H9 (cell line): ENCODE results near the gene WDPCP. TPM values are rescaled to one million over a fixed set of nuclear protein-coding genes. Genes with fewer than 3 reads are reported as not detected.

ENCODE experiments used
- DNase-seq: peaks from one replicate; pipeline ENCODE4 v3.0.0-alpha.2; 2017
- H2AFZ ChIP-seq: one replicate; pipeline ENCODE4 v1.6.1; 2013; ENCODE audit warnings: mild to moderate bottlenecking, low read length, control low read depth, moderate library complexity
- H2AK5ac ChIP-seq: 2 replicates; pipeline ENCODE4 v1.6.1; 2013; ENCODE audit warnings: low read length, control low read depth, mixed read lengths; ENCODE audit not compliant: insufficient read length
- H2BK120ac ChIP-seq: one replicate; pipeline ENCODE4 v1.6.1; 2013; ENCODE audit warnings: low read depth, mild to moderate bottlenecking, low read length, control low read depth, inconsistent platforms; ENCODE audit not compliant: poor library complexity, severe bottlenecking
- H2BK12ac ChIP-seq: 2 replicates; pipeline ENCODE4 v1.6.1; 2013; ENCODE audit warnings: low read length, control low read depth, mixed read lengths, low read depth; ENCODE audit not compliant: insufficient read length
- H2BK15ac ChIP-seq: 2 replicates; pipeline ENCODE4 v1.6.1; 2013; ENCODE audit warnings: low read depth, low read length, control low read depth
- H2BK20ac ChIP-seq: one replicate; pipeline ENCODE4 v1.6.1; 2013; ENCODE audit warnings: low read depth, mild to moderate bottlenecking, low read length, control low read depth, inconsistent platforms; ENCODE audit not compliant: poor library complexity, severe bottlenecking
- H2BK5ac ChIP-seq: 2 replicates; pipeline ENCODE4 v1.6.1; 2013; ENCODE audit warnings: low read length, control low read depth, mixed read lengths; ENCODE audit not compliant: insufficient read length
- H3K14ac ChIP-seq: 2 replicates; pipeline ENCODE4 v1.6.1; 2013; ENCODE audit warnings: low read length, control low read depth; ENCODE audit not compliant: insufficient read depth
- H3K18ac ChIP-seq: 2 replicates; pipeline ENCODE4 v1.6.1; 2013; ENCODE audit warnings: low read depth, mild to moderate bottlenecking, mixed read lengths, low read length, control low read depth; ENCODE audit not compliant: insufficient read length
- H3K23ac ChIP-seq: 2 replicates; pipeline ENCODE4 v1.6.1; 2013; ENCODE audit warnings: low read length, control low read depth, mixed read lengths, low read depth; ENCODE audit not compliant: insufficient read length
- H3K23me2 ChIP-seq: 2 replicates; pipeline ENCODE4 v1.6.1; 2013; ENCODE audit warnings: low read depth, mild to moderate bottlenecking, mixed read lengths, low read length, control low read depth; ENCODE audit not compliant: insufficient read length, poor library complexity, severe bottlenecking
- H3K27ac ChIP-seq: 2 replicates; pipeline ENCODE4 v1.5.1; 2013; ENCODE audit warnings: low read length, control low read depth, mixed read lengths, low read depth; ENCODE audit not compliant: insufficient read length
- H3K27me3 ChIP-seq: 2 replicates; pipeline ENCODE4 v1.6.1; 2013; ENCODE audit warnings: low read length, control low read depth, inconsistent platforms; ENCODE audit not compliant: insufficient read depth
- H3K4ac ChIP-seq: 2 replicates; pipeline ENCODE4 v1.6.1; 2013; ENCODE audit warnings: low read depth, mild to moderate bottlenecking, control low read depth, inconsistent platforms, low read length, moderate library complexity
- H3K4me1 ChIP-seq: 2 replicates; pipeline ENCODE4 v1.6.1; 2013; ENCODE audit warnings: low read length, control low read depth, inconsistent platforms; ENCODE audit not compliant: insufficient read depth
- H3K4me2 ChIP-seq: 2 replicates; pipeline ENCODE4 v1.6.1; 2013; ENCODE audit warnings: low read length, control low read depth, mixed read lengths; ENCODE audit not compliant: insufficient read length, insufficient read depth
- H3K56ac ChIP-seq: 2 replicates; pipeline ENCODE4 v1.6.1; 2013; ENCODE audit warnings: low read depth, mild to moderate bottlenecking, mixed read lengths, low read length, control low read depth; ENCODE audit not compliant: insufficient read length
- H3K79me1 ChIP-seq: 2 replicates; pipeline ENCODE4 v1.6.1; 2013; ENCODE audit warnings: low read depth, mild to moderate bottlenecking, moderate library complexity, low read length, control low read depth, inconsistent platforms; ENCODE audit not compliant: insufficient read depth, poor library complexity, severe bottlenecking
- H3K79me2 ChIP-seq: 2 replicates; pipeline ENCODE4 v1.6.1; 2013; ENCODE audit warnings: low read length, control low read depth, inconsistent platforms; ENCODE audit not compliant: insufficient read depth
- H3K9ac ChIP-seq: 2 replicates; pipeline ENCODE4 v1.6.1; 2013; ENCODE audit warnings: low read length, control low read depth, mixed read lengths; ENCODE audit not compliant: insufficient read length; ENCODE audit errors: extremely low read depth
- H3K9me3 ChIP-seq: one replicate; pipeline ENCODE4 v1.6.1; 2013; ENCODE audit warnings: low read depth, low read length, inconsistent platforms; ENCODE audit not compliant: control insufficient read depth
- H3T11ph ChIP-seq: one replicate; pipeline ENCODE4 v1.6.1; 2013; ENCODE audit warnings: mild to moderate bottlenecking, low read length, control low read depth, inconsistent platforms
- H4K20me1 ChIP-seq: one replicate; pipeline ENCODE4 v1.6.1; 2013; ENCODE audit not compliant: control insufficient read depth, insufficient read length, insufficient read depth
- H4K5ac ChIP-seq: 2 replicates; pipeline ENCODE4 v1.6.1; 2013; ENCODE audit warnings: low read depth, mild to moderate bottlenecking, mixed read lengths, low read length, control low read depth; ENCODE audit not compliant: insufficient read length
- H4K8ac ChIP-seq: replicated peaks from 2 replicates; pipeline ENCODE4 v1.6.1; 2013; ENCODE audit warnings: low read length, control low read depth, mixed read lengths, low read depth; ENCODE audit not compliant: insufficient read length
- H4K91ac ChIP-seq: 2 replicates; pipeline ENCODE4 v1.6.1; 2013; ENCODE audit warnings: low read depth, mild to moderate bottlenecking, moderate library complexity, mixed read lengths, low read length, control low read depth; ENCODE audit not compliant: insufficient read length
- H3K27ac Mint-ChIP-seq, 3 experiments: 2 replicates in 2 of 3; 3 replicates in 1 of 3; pipeline ENCODE4 v1.8.0; 2020 to 2021; ENCODE audit warnings: mixed read lengths in 3 of 3, mild to moderate bottlenecking in 1 of 3, moderate library complexity in 1 of 3
- H3K27me3 Mint-ChIP-seq: 2 replicates; pipeline ENCODE4 v1.8.0; 2021; ENCODE audit warnings: low read depth, mild to moderate bottlenecking, moderate library complexity, mixed read lengths
- H3K36me3 Mint-ChIP-seq, 3 experiments: 2 replicates in 2 of 3; 3 replicates in 1 of 3; pipeline ENCODE4 v1.8.0; 2020 to 2021; ENCODE audit warnings: low read depth in 3 of 3, mixed read lengths in 3 of 3; ENCODE audit not compliant: insufficient read depth in 1 of 3
- H3K4me1 Mint-ChIP-seq, 2 experiments: 2 replicates each; pipeline ENCODE4 v1.8.0; 2020; ENCODE audit warnings: mixed read lengths in 2 of 2
- H3K4me3 Mint-ChIP-seq, 2 experiments: 2 replicates in 1 of 2; 3 replicates in 1 of 2; pipeline ENCODE4 v1.8.0; 2020 to 2021; ENCODE audit warnings: mild to moderate bottlenecking in 2 of 2, mixed read lengths in 2 of 2, moderate library complexity in 1 of 2
- H3K9me3 Mint-ChIP-seq, 2 experiments: 2 replicates in 1 of 2; 3 replicates in 1 of 2; pipeline ENCODE4 v1.8.0; 2020; ENCODE audit warnings: mild to moderate bottlenecking in 2 of 2, mixed read lengths in 2 of 2, moderate library complexity in 1 of 2
- total RNA-seq: library from RNA; stranded (reverse); gene quantifications from 2 replicates; pipeline ENCODE4 v1.2.1, GENCODE V29; 2021
- TF ChIP-seq, protein P1 (sequence below): fragments of 200-600 bp; sonication (generic); conservative IDR thresholded peaks from 3 replicates; pipeline ENCODE4 v1.8.0; 2021; ENCODE audit warnings: antibody characterized with exemption, mild to moderate bottlenecking

The WDPCP gene
- total RNA-seq, 1 experiment from 2014 or later, result 22.4 TPM

DNA sequence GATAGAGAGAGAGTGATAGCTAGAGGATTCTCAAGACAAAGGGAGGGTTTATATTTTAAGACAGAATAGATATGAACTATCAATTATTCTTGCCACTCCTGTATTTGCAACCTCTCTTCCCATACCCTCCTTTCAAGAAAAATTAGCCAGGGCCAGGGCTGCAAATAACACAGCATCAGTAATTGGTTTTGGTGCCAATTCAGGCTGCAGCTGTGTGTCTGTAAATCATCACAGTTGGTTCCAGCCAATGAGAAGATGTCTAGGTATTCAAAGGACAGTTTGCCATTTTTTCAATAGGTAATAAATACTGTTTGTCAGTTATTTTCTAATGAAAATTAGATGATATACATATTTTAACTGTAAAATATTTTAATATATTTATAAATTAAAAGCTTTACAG lies 73.5 kb downstream of the WDPCP start:
- H3K4me2 ChIP-seq, result no peak overlapping the region
- no peak overlapping the region for H3K56ac ChIP-seq
- H2BK15ac ChIP-seq, result no peak overlapping the region
- H3K79me1 ChIP-seq, result peaks cover 2% of the 10 kb centered on the region
- H4K8ac ChIP-seq, result no peak overlapping the region
- no peak overlapping the region for H3K27ac ChIP-seq
- DNase-seq, result no peak
- H2BK5ac ChIP-seq, result no peak overlapping the region
- H3K4ac ChIP-seq, result no peak overlapping the region
- no peak overlapping the region for H2BK20ac ChIP-seq
- no peak overlapping the region for H3K9ac ChIP-seq
- no peaks in the 10 kb centered on the region for H3K79me2 ChIP-seq
- Mint-ChIP-seq H3K27ac (no peak overlapping the region), H3K4me1 (peaks cover 0 to 2% of the 10 kb centered on the region in 2 experiments; a peak in 1 of 4 replicates), H3K27me3 (no peaks in the 10 kb centered on the region), H3K4me3 (no peak overlapping the region), H3K9me3 (peaks cover 18 to 21% of the 10 kb centered on the region in 2 experiments), H3K36me3 (peaks cover 11 to 20% (median 16%) of the 10 kb centered on the region in 3 experiments)
- H3T11ph ChIP-seq, result no peak overlapping the region
- no peaks in the 10 kb centered on the region for H4K20me1 ChIP-seq
- no peaks in the 10 kb centered on the region for H3K9me3 ChIP-seq
- H4K91ac ChIP-seq, result no peak overlapping the region
- no peak overlapping the region for H3K14ac ChIP-seq
- H3K23ac ChIP-seq, result no peak overlapping the region
- H2BK12ac ChIP-seq, result no peak overlapping the region
- H2BK120ac ChIP-seq, result no peak overlapping the region
- no peaks in the 10 kb centered on the region for H3K23me2 ChIP-seq
- TF ChIP-seq, protein P1, sequence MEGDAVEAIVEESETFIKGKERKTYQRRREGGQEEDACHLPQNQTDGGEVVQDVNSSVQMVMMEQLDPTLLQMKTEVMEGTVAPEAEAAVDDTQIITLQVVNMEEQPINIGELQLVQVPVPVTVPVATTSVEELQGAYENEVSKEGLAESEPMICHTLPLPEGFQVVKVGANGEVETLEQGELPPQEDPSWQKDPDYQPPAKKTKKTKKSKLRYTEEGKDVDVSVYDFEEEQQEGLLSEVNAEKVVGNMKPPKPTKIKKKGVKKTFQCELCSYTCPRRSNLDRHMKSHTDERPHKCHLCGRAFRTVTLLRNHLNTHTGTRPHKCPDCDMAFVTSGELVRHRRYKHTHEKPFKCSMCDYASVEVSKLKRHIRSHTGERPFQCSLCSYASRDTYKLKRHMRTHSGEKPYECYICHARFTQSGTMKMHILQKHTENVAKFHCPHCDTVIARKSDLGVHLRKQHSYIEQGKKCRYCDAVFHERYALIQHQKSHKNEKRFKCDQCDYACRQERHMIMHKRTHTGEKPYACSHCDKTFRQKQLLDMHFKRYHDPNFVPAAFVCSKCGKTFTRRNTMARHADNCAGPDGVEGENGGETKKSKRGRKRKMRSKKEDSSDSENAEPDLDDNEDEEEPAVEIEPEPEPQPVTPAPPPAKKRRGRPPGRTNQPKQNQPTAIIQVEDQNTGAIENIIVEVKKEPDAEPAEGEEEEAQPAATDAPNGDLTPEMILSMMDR, result no peak
- no peak overlapping the region for H3K18ac ChIP-seq
- no peak overlapping the region for H2AFZ ChIP-seq
- H3K4me1 ChIP-seq, result no peaks in the 10 kb centered on the region; the same call in 1 of the 2 replicates
- H2AK5ac ChIP-seq, result no peak overlapping the region
- H4K5ac ChIP-seq, result no peak overlapping the region
- no peaks in the 10 kb centered on the region for H3K27me3 ChIP-seq
